H1 (cell line): Measurements from ENCODE around the gene ZNF367. TPM values are rescaled to one million over a fixed set of nuclear protein-coding genes. Genes with fewer than 3 reads are reported as not detected.

Experiments
- CHD2 ChIP-seq: IDR thresholded peaks from 2 replicates; pipeline ENCODE4 v1.6.1; 2012; ENCODE audit warnings: low read length, improper control_type of control experiment
- CHD7 ChIP-seq: fragments of 300-600 bp; sonication (generic); IDR thresholded peaks from 2 replicates; pipeline ENCODE4 v1.7.1; 2012; ENCODE audit warnings: low read length, moderate library complexity, mild to moderate bottlenecking, inconsistent platforms; ENCODE audit not compliant: insufficient replicate concordance
- CREB1 ChIP-seq: IDR thresholded peaks from 2 replicates; pipeline ENCODE4 v1.6.1; 2012; ENCODE audit warnings: inconsistent platforms
- EP300 ChIP-seq, 2 experiments: IDR thresholded peaks; 1 replicate in 1 of 2; 2 replicates in 1 of 2; pipeline ENCODE4 v1.6.1; 2011 to 2012; ENCODE audit warnings: low read depth in 2 of 2, low read length in 2 of 2, mild to moderate bottlenecking in 2 of 2, borderline replicate concordance in 1 of 2, inconsistent platforms in 1 of 2, moderate library complexity in 1 of 2
- HDAC2 ChIP-seq, 2 experiments: fragments of 300-600 bp in 1 of 2; sonication (generic) in 1 of 2; IDR thresholded peaks; 2 replicates each; pipeline ENCODE4 v1.6.1; 2011 to 2012; ENCODE audit warnings: low read depth in 2 of 2, low read length in 2 of 2, mild to moderate bottlenecking in 2 of 2, moderate library complexity in 2 of 2, borderline replicate concordance in 1 of 2, inconsistent platforms in 1 of 2
- JUN ChIP-seq: IDR thresholded peaks from 2 replicates; pipeline ENCODE4 v1.6.1; 2011; ENCODE audit warnings: low read depth, mild to moderate bottlenecking, improper control_type of control experiment, low read length
- MAFK ChIP-seq: IDR thresholded peaks from 2 replicates; pipeline ENCODE4 v1.6.1; 2012; ENCODE audit warnings: low read depth, mild to moderate bottlenecking, improper control_type of control experiment, low read length
- RAD21 ChIP-seq, 2 experiments: IDR thresholded peaks in 1 of 2; conservative IDR thresholded peaks in 1 of 2; 2 replicates each; pipeline ENCODE4 v1.6.1; 2011; ENCODE audit warnings: low read depth in 2 of 2, low read length in 2 of 2, improper control_type of control experiment in 1 of 2, inconsistent platforms in 1 of 2, mild to moderate bottlenecking in 1 of 2, moderate library complexity in 1 of 2
- RXRA ChIP-seq: IDR thresholded peaks from 2 replicates; pipeline ENCODE4 v1.6.1; 2011; ENCODE audit warnings: low read depth, mild to moderate bottlenecking, low read length, moderate library complexity; ENCODE audit not compliant: insufficient read depth
- SIX5 ChIP-seq: IDR thresholded peaks from 2 replicates; pipeline ENCODE4 v1.6.1; 2011; ENCODE audit warnings: mild to moderate bottlenecking, low read depth, low read length
- SP2 ChIP-seq: IDR thresholded peaks from 2 replicates; pipeline ENCODE4 v1.6.1; 2012; ENCODE audit warnings: mild to moderate bottlenecking, low read length, inconsistent platforms
- polyA plus RNA-seq, 7 experiments: library from polyadenylated mRNA; depleted of rRNA in 3 of 7; stranded (reverse) in 5 of 7; unstranded in 2 of 7; fragments of >200 nt in 5 of 7; fragments of 200-250 nt in 2 of 7; gene quantifications; 1 replicate in 5 of 7; 2 replicates in 1 of 7; 4 replicates in 1 of 7; pipeline versions ENCODE4 v1.2.1 to v1.2.3, GENCODE V29; 2011 to 2013; ENCODE audit warnings: missing spikeins in 2 of 7, mixed read lengths in 2 of 7
- total RNA-seq: library from RNA; stranded (reverse); fragmentation: NEBNext Ultra II Directional; extraction: Animal tissue kit (Norgen Biotek cat#: 25700); gene quantifications from 2 replicates; pipeline ENCODE4 v1.2.1, GENCODE V29; 2021

ZNF367 gene
- total and polyA plus RNA-seq, 2 of the 8 experiments (the other 6 are each of a cell fraction or from before 2014, with no cell fraction given): 2.2 to 8.2 TPM

GRCh38 chr9:96461336-96461735, 43.2 kb upstream of the ZNF367 start (continued):
- no peak for TF ChIP-seq CHD7
- no peak for TF ChIP-seq MAFK
- TF ChIP-seq CREB1: no peak
- no peak for TF ChIP-seq SP2
- no peak for TF ChIP-seq HDAC2 (IDR thresholded peaks at IDR 0.05; ENCODE audit: borderline replicate concordance in 1 of 2, low read depth in 2 of 2, low read length in 2 of 2)
- no peak for TF ChIP-seq JUN
- no peak for TF ChIP-seq EP300 (IDR thresholded peaks at IDR 0.05; ENCODE audit: borderline replicate concordance in 1 of 2, low read depth in 2 of 2, low read length in 2 of 2)
- TF ChIP-seq RXRA: no peak
- TF ChIP-seq RAD21 (IDR thresholded peaks at IDR 0.05 in 1 of 2, conservative IDR thresholded peaks at IDR 0.05 in 1 of 2; ENCODE audit: low read depth in 2 of 2, low read length in 2 of 2): no peak
- no peak for TF ChIP-seq SIX5
- TF ChIP-seq CHD2: no peak
- TF ChIP-seq, all 59 proteins: peak for 0
